Upper lobe of left lung (tissue), 4 donors: ENCODE data around the gene BACE2.

Experiments
- EP300 ChIP-seq, 4 donors: sonication (generic); formaldehyde crosslinking; IDR thresholded peaks; one replicate each; pipeline ENCODE4 v1.5.1; 2017; ENCODE audit warnings: antibody characterized with exemption in 4 of 4, control low read depth in 2 of 4
- POLR2A ChIP-seq, 4 donors: fragments of 450-650 bp; IDR thresholded peaks; one replicate each; pipeline ENCODE4 v1.5.1; 2016 to 2017; ENCODE audit warnings: antibody characterized with exemption in 4 of 4, mild to moderate bottlenecking in 2 of 4

DNA sequence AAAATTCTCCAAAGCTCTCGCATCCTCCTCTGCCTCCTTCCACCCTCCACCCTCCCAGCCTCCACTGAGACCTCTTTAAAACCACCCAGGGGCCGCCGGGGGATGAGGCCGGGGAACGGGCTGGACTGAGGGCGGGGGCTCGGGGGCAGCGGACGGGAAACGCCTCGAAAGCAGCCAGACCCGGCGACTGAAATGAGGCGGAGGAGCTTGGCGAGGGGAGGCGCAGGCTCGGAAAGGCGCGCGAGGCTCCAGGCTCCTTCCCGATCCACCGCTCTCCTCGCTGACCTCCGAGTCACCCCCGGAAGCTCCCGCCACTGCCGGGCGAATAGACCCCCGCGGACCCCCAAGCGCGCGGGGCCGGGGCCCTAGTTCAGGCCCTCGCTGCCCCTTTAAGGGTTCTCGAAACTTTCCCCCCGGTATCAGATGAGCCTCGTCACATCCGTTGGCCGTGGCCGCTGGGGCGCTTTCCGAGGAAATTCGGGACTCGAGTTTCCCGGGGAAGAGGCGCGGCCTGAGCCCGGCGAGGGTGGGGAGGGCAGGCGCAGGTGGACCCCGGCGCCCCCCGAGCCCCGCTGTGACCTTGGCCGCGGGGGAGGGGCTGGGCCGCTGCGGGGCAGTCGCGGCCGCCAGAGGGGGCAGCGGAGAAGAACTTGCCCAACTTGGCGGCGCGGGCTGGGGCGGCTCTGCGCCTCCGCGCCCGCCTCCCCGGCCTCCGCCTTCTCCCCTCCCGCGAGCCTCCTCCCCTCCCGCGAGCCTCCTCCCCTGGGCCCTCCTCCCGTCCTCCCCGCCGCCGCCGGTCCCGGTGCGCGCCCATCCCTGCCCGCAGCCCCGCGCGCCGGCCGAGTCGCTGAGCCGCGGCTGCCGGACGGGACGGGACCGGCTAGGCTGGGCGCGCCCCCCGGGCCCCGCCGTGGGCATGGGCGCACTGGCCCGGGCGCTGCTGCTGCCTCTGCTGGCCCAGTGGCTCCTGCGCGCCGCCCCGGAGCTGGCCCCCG is at the start of gene BACE2:
- TF ChIP-seq EP300 (IDR thresholded peaks at IDR 0.05), result no peak
- TF ChIP-seq POLR2A (IDR thresholded peaks at IDR 0.05), result peak in 3 of 4 donors; percentile 44 to 60 (median 44)
